ENCODE results near the gene NLGN1. TPM values are rescaled to one million over a fixed set of nuclear protein-coding genes. Genes with fewer than 3 reads are reported as not detected.

NLGN1 gene
- total RNA-seq, 1 experiment from 2014 or later, result not detected

DNA sequence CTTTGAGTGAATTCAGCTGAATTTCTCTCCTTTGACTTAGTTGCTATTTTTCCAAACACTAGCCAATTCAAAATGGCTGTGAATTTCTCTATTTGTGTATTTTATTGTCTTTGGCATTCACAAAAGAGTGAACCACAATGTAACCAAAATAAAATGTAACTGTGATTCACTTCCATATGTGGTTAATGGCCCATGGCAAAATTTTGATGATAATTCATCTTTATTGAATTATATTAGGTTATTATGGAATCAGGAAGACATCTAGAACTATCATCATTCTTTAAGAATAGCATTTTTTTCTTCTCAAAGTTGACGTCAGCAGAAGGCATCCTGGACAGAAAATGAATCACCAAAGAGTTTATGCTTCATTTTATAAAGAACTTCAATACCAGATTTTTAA, 756.3 kb downstream of the NLGN1 start:
- Histone ChIP-seq H3K9me2 (ENCODE audit: insufficient read depth) (no peaks in the 10 kb centered on the region), H3K4me2 (ENCODE audit: low read length) (no peak overlapping the region), H3K27ac (ENCODE audit: low read depth, low read length) (no peak overlapping the region), H3K9ac (ENCODE audit: low read length) (no peak overlapping the region), H3K9me3 (ENCODE audit: control insufficient read depth in 1 of 2, insufficient read depth in 1 of 2, low read depth in 1 of 2, low read length in 2 of 2) (no peaks in the 10 kb centered on the region), H3K4me1 (ENCODE audit: control insufficient read depth in 1 of 2, insufficient read depth in 2 of 2, low read length in 2 of 2) (no peaks in the 10 kb centered on the region), H4K20me1 (ENCODE audit: insufficient read depth) (no peaks in the 10 kb centered on the region), H3K36me3 (ENCODE audit: control insufficient read depth in 1 of 2, insufficient read depth in 2 of 2, low read length in 2 of 2) (no peaks in the 10 kb centered on the region), H2AFZ (ENCODE audit: low read depth, low read length, poor library complexity, severe bottlenecking) (no peak overlapping the region), H3K79me2 (ENCODE audit: insufficient read depth, low read length) (no peaks in the 10 kb centered on the region), H3K4me3 (replicated peaks in 1 of 2; ENCODE audit: low read depth in 1 of 2, low read length in 2 of 2) (no peak overlapping the region), H3K27me3 (ENCODE audit: insufficient read depth, low read length) (no peaks in the 10 kb centered on the region)
- CTCF ChIA-PET, result no interaction called here
- TF ChIP-seq, protein P1, sequence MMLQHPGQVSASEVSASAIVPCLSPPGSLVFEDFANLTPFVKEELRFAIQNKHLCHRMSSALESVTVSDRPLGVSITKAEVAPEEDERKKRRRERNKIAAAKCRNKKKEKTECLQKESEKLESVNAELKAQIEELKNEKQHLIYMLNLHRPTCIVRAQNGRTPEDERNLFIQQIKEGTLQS (IDR thresholded peaks at IDR 0.05), result no peak
- TF ChIP-seq FOSL1 (IDR thresholded peaks at IDR 0.05; ENCODE audit: low read depth), result no peak
- TF ChIP-seq, protein P2, sequence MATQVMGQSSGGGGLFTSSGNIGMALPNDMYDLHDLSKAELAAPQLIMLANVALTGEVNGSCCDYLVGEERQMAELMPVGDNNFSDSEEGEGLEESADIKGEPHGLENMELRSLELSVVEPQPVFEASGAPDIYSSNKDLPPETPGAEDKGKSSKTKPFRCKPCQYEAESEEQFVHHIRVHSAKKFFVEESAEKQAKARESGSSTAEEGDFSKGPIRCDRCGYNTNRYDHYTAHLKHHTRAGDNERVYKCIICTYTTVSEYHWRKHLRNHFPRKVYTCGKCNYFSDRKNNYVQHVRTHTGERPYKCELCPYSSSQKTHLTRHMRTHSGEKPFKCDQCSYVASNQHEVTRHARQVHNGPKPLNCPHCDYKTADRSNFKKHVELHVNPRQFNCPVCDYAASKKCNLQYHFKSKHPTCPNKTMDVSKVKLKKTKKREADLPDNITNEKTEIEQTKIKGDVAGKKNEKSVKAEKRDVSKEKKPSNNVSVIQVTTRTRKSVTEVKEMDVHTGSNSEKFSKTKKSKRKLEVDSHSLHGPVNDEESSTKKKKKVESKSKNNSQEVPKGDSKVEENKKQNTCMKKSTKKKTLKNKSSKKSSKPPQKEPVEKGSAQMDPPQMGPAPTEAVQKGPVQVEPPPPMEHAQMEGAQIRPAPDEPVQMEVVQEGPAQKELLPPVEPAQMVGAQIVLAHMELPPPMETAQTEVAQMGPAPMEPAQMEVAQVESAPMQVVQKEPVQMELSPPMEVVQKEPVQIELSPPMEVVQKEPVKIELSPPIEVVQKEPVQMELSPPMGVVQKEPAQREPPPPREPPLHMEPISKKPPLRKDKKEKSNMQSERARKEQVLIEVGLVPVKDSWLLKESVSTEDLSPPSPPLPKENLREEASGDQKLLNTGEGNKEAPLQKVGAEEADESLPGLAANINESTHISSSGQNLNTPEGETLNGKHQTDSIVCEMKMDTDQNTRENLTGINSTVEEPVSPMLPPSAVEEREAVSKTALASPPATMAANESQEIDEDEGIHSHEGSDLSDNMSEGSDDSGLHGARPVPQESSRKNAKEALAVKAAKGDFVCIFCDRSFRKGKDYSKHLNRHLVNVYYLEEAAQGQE (IDR thresholded peaks at IDR 0.05; ENCODE audit: low read depth), result no peak
- TF ChIP-seq, protein P3, sequence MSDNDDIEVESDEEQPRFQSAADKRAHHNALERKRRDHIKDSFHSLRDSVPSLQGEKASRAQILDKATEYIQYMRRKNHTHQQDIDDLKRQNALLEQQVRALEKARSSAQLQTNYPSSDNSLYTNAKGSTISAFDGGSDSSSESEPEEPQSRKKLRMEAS (IDR thresholded peaks at IDR 0.05), result no peak
- no peak for TF ChIP-seq POLR2A (IDR thresholded peaks at IDR 0.05; ENCODE audit: borderline replicate concordance, extremely low read depth, insufficient read depth, insufficient read length)
- intact Hi-C loops (cut with micrococcal nuclease), result no loop called here
- POLR2A ChIA-PET, result no interaction called here
- ATAC-seq (no peak), DNase-seq (ENCODE audit: low read depth, low spot score) (no peak)
- RAD21 ChIA-PET (ENCODE audit: low non-redundant PET in 1 of 2, low total read pairs in 2 of 2, uncharacterized antibody in 2 of 2, unreplicated experiment in 2 of 2), result no interaction called here
- BruUV-seq (replicated peaks), result no TSS peak

DNA sequence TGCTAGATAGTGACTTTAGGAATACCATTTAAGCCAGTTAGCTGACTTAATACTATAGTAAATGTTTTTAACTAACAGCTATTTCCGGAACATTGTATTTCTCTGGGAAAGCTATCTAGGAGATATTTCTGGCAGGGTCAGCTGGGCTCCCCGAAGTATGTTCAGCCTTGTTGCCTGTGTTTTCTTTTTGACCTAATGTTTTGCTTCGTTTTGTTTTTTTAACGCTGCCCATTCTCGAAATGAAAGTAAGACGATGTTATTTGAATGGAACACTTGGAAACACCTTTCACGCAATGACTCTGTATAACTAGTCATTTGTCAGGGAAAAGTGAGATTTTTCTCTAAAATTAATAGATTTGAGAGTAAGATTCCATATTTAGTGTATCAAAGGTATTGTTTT, 758.7 kb downstream of the NLGN1 start:
- no TSS peak for BruUV-seq (replicated peaks)
- Histone ChIP-seq H3K9me2 (ENCODE audit: insufficient read depth) (no peaks in the 10 kb centered on the region), H3K27ac (ENCODE audit: low read depth, low read length) (no peak overlapping the region), H3K9me3 (ENCODE audit: control insufficient read depth in 1 of 2, insufficient read depth in 1 of 2, low read depth in 1 of 2, low read length in 2 of 2) (no peaks in the 10 kb centered on the region), H3K9ac (ENCODE audit: low read length) (no peak overlapping the region), H3K36me3 (ENCODE audit: control insufficient read depth in 1 of 2, insufficient read depth in 2 of 2, low read length in 2 of 2) (no peaks in the 10 kb centered on the region), H3K27me3 (ENCODE audit: insufficient read depth, low read length) (no peaks in the 10 kb centered on the region), H2AFZ (ENCODE audit: low read depth, low read length, poor library complexity, severe bottlenecking) (peak overlapping the region; percentile 58), H3K79me2 (ENCODE audit: insufficient read depth, low read length) (no peaks in the 10 kb centered on the region), H4K20me1 (ENCODE audit: insufficient read depth) (no peaks in the 10 kb centered on the region), H3K4me2 (ENCODE audit: low read length) (no peak overlapping the region), H3K4me1 (ENCODE audit: control insufficient read depth in 1 of 2, insufficient read depth in 2 of 2, low read length in 2 of 2) (no peaks in the 10 kb centered on the region), H3K4me3 (replicated peaks in 1 of 2; ENCODE audit: low read depth in 1 of 2, low read length in 2 of 2) (no peak overlapping the region)
- RAD21 ChIA-PET (ENCODE audit: low non-redundant PET in 1 of 2, low total read pairs in 2 of 2, uncharacterized antibody in 2 of 2, unreplicated experiment in 2 of 2), result no interaction called here
- no peak for ATAC-seq
- intact Hi-C loops (cut with micrococcal nuclease), result no loop called here
- no peak for DNase-seq (ENCODE audit: low read depth, low spot score)
- CTCF ChIA-PET, result no interaction called here
- POLR2A ChIA-PET, result no interaction called here
- TF ChIP-seq EZH2 (IDR thresholded peaks at IDR 0.05) (no peak), EGR1 (IDR thresholded peaks at IDR 0.05; ENCODE audit: low read depth) (no peak), SRF (IDR thresholded peaks at IDR 0.05; ENCODE audit: low read depth) (no peak), FOSL1 (IDR thresholded peaks at IDR 0.05; ENCODE audit: low read depth) (no peak), ZFX (IDR thresholded peaks at IDR 0.05) (no peak), SIN3A (IDR thresholded peaks at IDR 0.05; ENCODE audit: low read depth) (no peak), RAD21 (IDR thresholded peaks at IDR 0.05; ENCODE audit: low read depth) (no peak), SP1 (IDR thresholded peaks at IDR 0.05; ENCODE audit: low read depth) (no peak)
- TF ChIP-seq, protein P4, sequence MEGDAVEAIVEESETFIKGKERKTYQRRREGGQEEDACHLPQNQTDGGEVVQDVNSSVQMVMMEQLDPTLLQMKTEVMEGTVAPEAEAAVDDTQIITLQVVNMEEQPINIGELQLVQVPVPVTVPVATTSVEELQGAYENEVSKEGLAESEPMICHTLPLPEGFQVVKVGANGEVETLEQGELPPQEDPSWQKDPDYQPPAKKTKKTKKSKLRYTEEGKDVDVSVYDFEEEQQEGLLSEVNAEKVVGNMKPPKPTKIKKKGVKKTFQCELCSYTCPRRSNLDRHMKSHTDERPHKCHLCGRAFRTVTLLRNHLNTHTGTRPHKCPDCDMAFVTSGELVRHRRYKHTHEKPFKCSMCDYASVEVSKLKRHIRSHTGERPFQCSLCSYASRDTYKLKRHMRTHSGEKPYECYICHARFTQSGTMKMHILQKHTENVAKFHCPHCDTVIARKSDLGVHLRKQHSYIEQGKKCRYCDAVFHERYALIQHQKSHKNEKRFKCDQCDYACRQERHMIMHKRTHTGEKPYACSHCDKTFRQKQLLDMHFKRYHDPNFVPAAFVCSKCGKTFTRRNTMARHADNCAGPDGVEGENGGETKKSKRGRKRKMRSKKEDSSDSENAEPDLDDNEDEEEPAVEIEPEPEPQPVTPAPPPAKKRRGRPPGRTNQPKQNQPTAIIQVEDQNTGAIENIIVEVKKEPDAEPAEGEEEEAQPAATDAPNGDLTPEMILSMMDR (IDR thresholded peaks at IDR 0.05 in 2 of 3, conservative IDR thresholded peaks at IDR 0.05 in 1 of 3; ENCODE audit: borderline replicate concordance in 1 of 3, insufficient read depth in 1 of 3, low read depth in 2 of 3, low read length in 2 of 3), result no peak
